GM23338 (cell line): Measurements from ENCODE around the gene DOCK11. TPM values are rescaled to one million over a fixed set of nuclear protein-coding genes. Genes with fewer than 3 reads are reported as not detected.

ENCODE experiments used
- ATAC-seq: fragments of 200-7000 bp; cut with Tn5 transposase; 3 replicates; pipeline ENCODE4 v1.9.1; 2020
- DNase-seq: peaks from one replicate; pipeline ENCODE4 v3.0.0-alpha.2; 2015; ENCODE audit warnings: low spot score
- H2AFZ ChIP-seq: fragments of 200-600 bp; sonication (generic); 2 replicates; pipeline ENCODE4 v1.8.0; 2016; ENCODE audit warnings: antibody characterized with exemption, mild to moderate bottlenecking, moderate library complexity
- H3F3A ChIP-seq: fragments of 200-600 bp; sonication (generic); replicated peaks from 2 replicates; pipeline ENCODE4 v1.8.0; 2017; ENCODE audit warnings: antibody characterized with exemption, mixed run types, low read depth
- H3K27ac ChIP-seq: fragments of 200-600 bp; sonication (generic); 2 replicates; pipeline ENCODE4 v1.6.1; 2016; ENCODE audit warnings: low read depth
- H3K27me3 ChIP-seq: fragments of 200-600 bp; sonication (generic); 2 replicates; pipeline ENCODE4 v1.8.0; 2016; ENCODE audit warnings: mild to moderate bottlenecking, mixed run types, moderate library complexity; ENCODE audit not compliant: insufficient read depth
- H3K36me3 ChIP-seq: fragments of 200-600 bp; sonication (generic); 2 replicates; pipeline ENCODE4 v1.8.0; 2016; ENCODE audit warnings: mild to moderate bottlenecking; ENCODE audit not compliant: insufficient read depth
- H3K4me1 ChIP-seq: fragments of 200-600 bp; sonication (generic); 2 replicates; pipeline ENCODE4 v1.8.0; 2016; ENCODE audit warnings: mild to moderate bottlenecking, moderate library complexity; ENCODE audit not compliant: insufficient read depth
- H3K4me2 ChIP-seq: fragments of 200-600 bp; sonication (generic); 2 replicates; pipeline ENCODE4 v1.7.1; 2017; ENCODE audit warnings: mixed run types
- H3K4me3 ChIP-seq: fragments of 200-600 bp; sonication (generic); 2 replicates; pipeline ENCODE4 v1.6.1; 2016; ENCODE audit warnings: mixed run types
- H3K79me2 ChIP-seq: fragments of 200-600 bp; sonication (generic); replicated peaks from 2 replicates; pipeline ENCODE4 v1.8.0; 2017; ENCODE audit warnings: mild to moderate bottlenecking; ENCODE audit not compliant: insufficient read depth
- H3K9me2 ChIP-seq: fragments of 200-600 bp; sonication (generic); 2 replicates; pipeline ENCODE4 v1.8.0; 2017; ENCODE audit not compliant: insufficient read depth
- H4K20me1 ChIP-seq: fragments of 200-600 bp; sonication (generic); replicated peaks from 2 replicates; pipeline ENCODE4 v1.8.0; 2017; ENCODE audit warnings: mild to moderate bottlenecking; ENCODE audit not compliant: insufficient read depth
- H3K27ac Mint-ChIP-seq: 2 replicates; pipeline ENCODE4 v1.8.0; 2020; ENCODE audit warnings: inconsistent platforms, mild to moderate bottlenecking, moderate library complexity, mixed read lengths
- H3K27me3 Mint-ChIP-seq: 3 replicates; pipeline ENCODE4 v1.8.0; 2022; ENCODE audit warnings: low read depth, mild to moderate bottlenecking, moderate library complexity, mixed read lengths, inconsistent platforms; ENCODE audit not compliant: insufficient read depth, poor library complexity
- H3K36me3 Mint-ChIP-seq: 3 replicates; pipeline ENCODE4 v1.8.0; 2021; ENCODE audit warnings: low read depth, mild to moderate bottlenecking, inconsistent platforms, moderate library complexity, mixed read lengths
- H3K4me1 Mint-ChIP-seq: 3 replicates; pipeline ENCODE4 v1.8.0; 2020; ENCODE audit warnings: mild to moderate bottlenecking, inconsistent platforms, mixed read lengths
- H3K4me3 Mint-ChIP-seq: 3 replicates; pipeline ENCODE4 v1.8.0; 2021; ENCODE audit warnings: moderate library complexity, mild to moderate bottlenecking, inconsistent platforms, mixed read lengths
- H3K9me3 Mint-ChIP-seq: 3 replicates; pipeline ENCODE4 v1.8.0; 2020; ENCODE audit warnings: moderate library complexity, mild to moderate bottlenecking, inconsistent platforms, mixed read lengths
- ETS1 ChIP-seq: IDR thresholded peaks from 2 replicates; pipeline ENCODE4 v1.6.1; 2016; ENCODE audit warnings: antibody characterized with exemption
- EZH2 ChIP-seq: fragments of 200-600 bp; sonication (generic); IDR thresholded peaks from one replicate; pipeline ENCODE4 v1.8.0; 2017; ENCODE audit warnings: antibody characterized with exemption, mild to moderate bottlenecking, low read depth; ENCODE audit not compliant: unreplicated experiment
- EZH2phosphoT487 ChIP-seq: fragments of 200-600 bp; sonication (generic); IDR thresholded peaks from one replicate; pipeline ENCODE4 v1.8.1; 2018; ENCODE audit warnings: antibody characterized with exemption; ENCODE audit not compliant: unreplicated experiment
- JUNB ChIP-seq: IDR thresholded peaks from one replicate; pipeline ENCODE4 v1.6.1; 2016; ENCODE audit warnings: antibody characterized with exemption; ENCODE audit not compliant: unreplicated experiment
- POLR2AphosphoS5 ChIP-seq: IDR thresholded peaks from 2 replicates; pipeline ENCODE4 v1.6.1; 2016; ENCODE audit warnings: antibody characterized with exemption, low read depth
- REST ChIP-seq: IDR thresholded peaks from one replicate; pipeline ENCODE4 v1.6.1; 2018; ENCODE audit warnings: antibody characterized with exemption; ENCODE audit not compliant: unreplicated experiment
- STAT1 ChIP-seq: IDR thresholded peaks from one replicate; pipeline ENCODE4 v1.6.1; 2016; ENCODE audit warnings: antibody characterized with exemption; ENCODE audit not compliant: unreplicated experiment
- ZNF114 ChIP-seq: fragments of 250-450 bp; sonication (Bioruptor Pico); IDR thresholded peaks from 2 replicates; pipeline ENCODE4 v1.5.0; 2020; ENCODE audit warnings: mild to moderate bottlenecking, moderate library complexity
- ZNF331 ChIP-seq: fragments of 250-450 bp; sonication (Bioruptor Pico); IDR thresholded peaks from 2 replicates; pipeline ENCODE4 v1.5.0; 2020; ENCODE audit warnings: low read depth, mild to moderate bottlenecking, moderate library complexity
- polyA plus RNA-seq: library from polyadenylated mRNA; unstranded; fragments of >200 nt; fragmentation: Nextera tagmentation; extraction: Ambion mirVana; gene quantifications from 2 replicates; pipeline ENCODE4 v1.2.1, GENCODE V29; 2016
- total RNA-seq: library from RNA; depleted of rRNA; stranded (reverse); fragments of >200 nt; shearing (Covaris generic); gene quantifications from 2 replicates; pipeline ENCODE4 v1.2.3, GENCODE V29; 2014
- TF ChIP-seq, protein P1 (sequence below), 2 experiments: fragments of 200-600 bp in 1 of 2; sonication (generic) in 1 of 2; conservative IDR thresholded peaks; 2 replicates each; pipeline versions ENCODE4 v1.5.1 to v1.6.1; 2016 to 2017; ENCODE audit warnings: antibody characterized with exemption in 2 of 2, low read depth in 2 of 2, mild to moderate bottlenecking in 2 of 2, moderate library complexity in 1 of 2

DOCK11 gene
- total and polyA plus RNA-seq, 2 experiments from 2014 or later, result 6.0 to 12.3 TPM

DNA sequence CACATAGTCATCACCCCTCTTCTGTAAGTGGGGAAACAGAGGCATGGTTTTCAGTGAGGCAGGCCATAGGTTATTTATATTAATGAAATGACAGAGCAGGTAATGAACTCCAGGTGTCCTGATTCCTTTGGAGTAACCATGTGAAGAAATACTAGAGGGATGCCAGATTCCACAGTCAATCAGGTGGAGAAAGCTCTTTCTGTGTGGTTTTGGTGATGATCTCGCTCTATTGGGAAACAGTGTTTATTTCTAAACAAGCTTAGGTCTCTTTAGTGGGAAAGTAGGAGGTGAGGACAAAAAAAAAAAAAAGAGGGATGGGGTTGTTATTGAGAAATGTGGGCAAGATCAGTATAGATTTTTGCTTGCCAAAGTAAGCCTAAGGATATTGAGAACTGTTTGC lies 12.2 kb downstream of the DOCK11 start:
- peaks cover 4% of the 10 kb centered on the region; the same call in 1 of the 2 replicates for H3K4me1 ChIP-seq
- ATAC-seq (no peak), DNase-seq (no peak)
- TF ChIP-seq POLR2AphosphoS5, result no peak
- no peak for TF ChIP-seq EZH2phosphoT487
- no peak for TF ChIP-seq REST
- TF ChIP-seq ZNF331 (CRISPR knock-in tag), result no peak
- TF ChIP-seq ZNF114 (CRISPR knock-in tag), result no peak
- TF ChIP-seq STAT1, result no peak
- no peak for TF ChIP-seq ETS1
- no peak for TF ChIP-seq EZH2
- TF ChIP-seq, protein P1, sequence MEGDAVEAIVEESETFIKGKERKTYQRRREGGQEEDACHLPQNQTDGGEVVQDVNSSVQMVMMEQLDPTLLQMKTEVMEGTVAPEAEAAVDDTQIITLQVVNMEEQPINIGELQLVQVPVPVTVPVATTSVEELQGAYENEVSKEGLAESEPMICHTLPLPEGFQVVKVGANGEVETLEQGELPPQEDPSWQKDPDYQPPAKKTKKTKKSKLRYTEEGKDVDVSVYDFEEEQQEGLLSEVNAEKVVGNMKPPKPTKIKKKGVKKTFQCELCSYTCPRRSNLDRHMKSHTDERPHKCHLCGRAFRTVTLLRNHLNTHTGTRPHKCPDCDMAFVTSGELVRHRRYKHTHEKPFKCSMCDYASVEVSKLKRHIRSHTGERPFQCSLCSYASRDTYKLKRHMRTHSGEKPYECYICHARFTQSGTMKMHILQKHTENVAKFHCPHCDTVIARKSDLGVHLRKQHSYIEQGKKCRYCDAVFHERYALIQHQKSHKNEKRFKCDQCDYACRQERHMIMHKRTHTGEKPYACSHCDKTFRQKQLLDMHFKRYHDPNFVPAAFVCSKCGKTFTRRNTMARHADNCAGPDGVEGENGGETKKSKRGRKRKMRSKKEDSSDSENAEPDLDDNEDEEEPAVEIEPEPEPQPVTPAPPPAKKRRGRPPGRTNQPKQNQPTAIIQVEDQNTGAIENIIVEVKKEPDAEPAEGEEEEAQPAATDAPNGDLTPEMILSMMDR (conservative IDR thresholded peaks at IDR 0.05; ENCODE audit: low read depth in 2 of 2), result no peak
- Mint-ChIP-seq H3K4me1 (peaks cover 10% of the 10 kb centered on the region), H3K36me3 (peaks cover 2% of the 10 kb centered on the region; the same call in 1 of the 3 replicates), H3K27ac (no peak overlapping the region), H3K27me3 (peaks cover 2% of the 10 kb centered on the region), H3K9me3 (no peaks in the 10 kb centered on the region), H3K4me3 (no peak overlapping the region)
- H3K27ac ChIP-seq, result no peak overlapping the region
- H3K36me3 ChIP-seq, result no peaks in the 10 kb centered on the region
- H3F3A ChIP-seq, result no peaks in the 10 kb centered on the region
- H3K4me2 ChIP-seq, result no peak overlapping the region
- no peaks in the 10 kb centered on the region for H3K9me2 ChIP-seq
- no peak overlapping the region for H3K4me3 ChIP-seq
- no peak overlapping the region for H2AFZ ChIP-seq
- no peaks in the 10 kb centered on the region for H4K20me1 ChIP-seq
- H3K79me2 ChIP-seq, result no peaks in the 10 kb centered on the region
- no peaks in the 10 kb centered on the region for H3K27me3 ChIP-seq

GRCh38 chrX:118508221-118508620 lies 12.6 kb downstream of the DOCK11 start:
- no peak overlapping the region for H3K4me2 ChIP-seq
- H3K27me3 ChIP-seq, result no peaks in the 10 kb centered on the region
- no peak overlapping the region for H3K27ac Mint-ChIP-seq
- H3K4me3 ChIP-seq, result no peak overlapping the region
- H3K27ac ChIP-seq, result no peak overlapping the region
- H3K36me3 ChIP-seq, result no peaks in the 10 kb centered on the region
- peaks cover 2% of the 10 kb centered on the region; the same call in 1 of the 3 replicates for H3K36me3 Mint-ChIP-seq
- ATAC-seq (no peak), DNase-seq (no peak)
- H3F3A ChIP-seq, result no peaks in the 10 kb centered on the region
- no peaks in the 10 kb centered on the region for H3K9me2 ChIP-seq
- peaks cover 2% of the 10 kb centered on the region for H3K27me3 Mint-ChIP-seq
- H3K9me3 Mint-ChIP-seq, result no peaks in the 10 kb centered on the region
- peaks cover 4% of the 10 kb centered on the region; the same call in 1 of the 2 replicates for H3K4me1 ChIP-seq
- no peaks in the 10 kb centered on the region for H4K20me1 ChIP-seq
- H3K79me2 ChIP-seq, result no peaks in the 10 kb centered on the region
- H3K4me1 Mint-ChIP-seq, result peaks cover 8% of the 10 kb centered on the region
- H2AFZ ChIP-seq, result no peak overlapping the region
- H3K4me3 Mint-ChIP-seq, result no peak overlapping the region
- TF ChIP-seq JUNB (no peak), ZNF331 (CRISPR knock-in tag) (no peak)
- TF ChIP-seq, protein P1 (conservative IDR thresholded peaks at IDR 0.05; ENCODE audit: low read depth in 2 of 2), result no peak
